Nephron progenitor cell (in vitro differentiated cells): Measurements from ENCODE around the gene NUDT1.

ENCODE experiments used
- DNase-seq: peaks from one replicate; pipeline ENCODE4 v3.0.0; 2021
- H3K27ac Mint-ChIP-seq: 2 replicates; pipeline ENCODE4 v1.8.0; 2021; ENCODE audit warnings: mild to moderate bottlenecking, moderate library complexity, mixed read lengths
- H3K27me3 Mint-ChIP-seq: 2 replicates; pipeline ENCODE4 v1.8.0; 2021; ENCODE audit warnings: mild to moderate bottlenecking, low read depth, mixed read lengths; ENCODE audit not compliant: poor library complexity
- H3K36me3 Mint-ChIP-seq: 2 replicates; pipeline ENCODE4 v1.8.0; 2021; ENCODE audit warnings: low read depth, mixed read lengths
- H3K4me1 Mint-ChIP-seq: 2 replicates; pipeline ENCODE4 v1.8.0; 2021; ENCODE audit warnings: mixed read lengths
- H3K4me3 Mint-ChIP-seq: 2 replicates; pipeline ENCODE4 v1.8.0; 2021; ENCODE audit warnings: mild to moderate bottlenecking, moderate library complexity, mixed read lengths
- H3K9me3 Mint-ChIP-seq: 2 replicates; pipeline ENCODE4 v1.8.0; 2021; ENCODE audit warnings: mild to moderate bottlenecking, moderate library complexity, mixed read lengths
- CTCF ChIP-seq: fragments of 200-600 bp; sonication (generic); IDR thresholded peaks from 2 replicates; pipeline ENCODE4 v1.5.0; 2021; ENCODE audit warnings: antibody characterized with exemption

Gene NUDT1

GRCh38 chr7:2253525-2254244 is 11.7 kb downstream of the NUDT1 start:
- TF ChIP-seq CTCF, result no peak
- DNase-seq, result no peak
- no peaks in the 10 kb centered on the region for H3K27me3 Mint-ChIP-seq
- peaks cover 4% of the 10 kb centered on the region for H3K36me3 Mint-ChIP-seq
- no peak overlapping the region for H3K27ac Mint-ChIP-seq
- no peaks in the 10 kb centered on the region for H3K9me3 Mint-ChIP-seq
- no peak overlapping the region for H3K4me3 Mint-ChIP-seq
- H3K4me1 Mint-ChIP-seq, result peaks cover 5% of the 10 kb centered on the region

GRCh38 chr7:2254429-2255144 is 12.6 kb downstream of the NUDT1 start:
- Mint-ChIP-seq H3K36me3 (peaks cover 5% of the 10 kb centered on the region), H3K27me3 (no peaks in the 10 kb centered on the region), H3K9me3 (no peaks in the 10 kb centered on the region), H3K4me3 (no peak overlapping the region), H3K27ac (peak overlapping the region; percentile 68), H3K4me1 (no peaks in the 10 kb centered on the region)
- no peak for TF ChIP-seq CTCF
- no peak for DNase-seq

- TF ChIP-seq CTCF, result no peak
- H3K27ac Mint-ChIP-seq, result no peak overlapping the region
- H3K27me3 Mint-ChIP-seq, result no peaks in the 10 kb centered on the region
- H3K4me3 Mint-ChIP-seq, result no peak overlapping the region
- no peak for DNase-seq
- H3K4me1 Mint-ChIP-seq, result no peaks in the 10 kb centered on the region
- no peaks in the 10 kb centered on the region for H3K9me3 Mint-ChIP-seq
- peaks cover 10% of the 10 kb centered on the region for H3K36me3 Mint-ChIP-seq
Observed at GRCh38 chr7:2255145-2256139, 13.4 kb downstream of the NUDT1 start.

- Mint-ChIP-seq H3K27ac (peak overlapping the region; percentile 85), H3K27me3 (no peaks in the 10 kb centered on the region), H3K4me1 (peaks cover 2% of the 10 kb centered on the region), H3K36me3 (peaks cover 5% of the 10 kb centered on the region), H3K4me3 (no peak overlapping the region), H3K9me3 (no peaks in the 10 kb centered on the region)
- no peak for TF ChIP-seq CTCF
- no peak for DNase-seq
Observed at GRCh38 chr7:2256306-2257045, 14.4 kb downstream of the NUDT1 start.

- peaks cover 8% of the 10 kb centered on the region for H3K4me1 Mint-ChIP-seq
- TF ChIP-seq CTCF, result no peak
- no peak overlapping the region for H3K4me3 Mint-ChIP-seq
Observed at GRCh38 chr7:2257046-2257551, 15.1 kb downstream of the NUDT1 start.

More at GRCh38 chr7:2257046-2257551, 15.1 kb downstream of the NUDT1 start:
- Mint-ChIP-seq H3K36me3 (peaks cover 10% of the 10 kb centered on the region), H3K27ac (no peak overlapping the region), H3K9me3 (no peaks in the 10 kb centered on the region), H3K27me3 (no peaks in the 10 kb centered on the region)
- no peak for DNase-seq
